22Rv1 (cell line): Measurements from ENCODE around the gene GLP1R.

Experiments
- CTCF ChIP-seq: fragments of 450-650 bp; IDR thresholded peaks from 2 replicates; pipeline ENCODE4 v1.5.1; 2017; ENCODE audit warnings: mild to moderate bottlenecking
- ZFX ChIP-seq: fragments of 450-650 bp; IDR thresholded peaks from 2 replicates; pipeline ENCODE4 v1.6.1; 2017; ENCODE audit warnings: antibody characterized with exemption, borderline replicate concordance

- TF ChIP-seq CTCF = no peak
- no peak for TF ChIP-seq ZFX
Measured at GRCh38 chr6:39114704-39115599, 66.4 kb downstream of the GLP1R start, which contains the start of gene SAYSD1.
